ENCODE measurements around the gene ARHGEF12. TPM values are rescaled to one million over a fixed set of nuclear protein-coding genes. Genes with fewer than 3 reads are reported as not detected.

The ARHGEF12 gene
- total and polyA plus RNA-seq, 10 of the 15 experiments (the other 5 are each of a cell fraction or from before 2014, with no cell fraction given) = 2.7 to 40.8 (median 20.9) TPM

GRCh38 chr11:120523196-120523595 is 187.0 kb downstream of the ARHGEF12 start (continued):
- TF ChIP-seq E4F1 (IDR thresholded peaks at IDR 0.05; ENCODE audit: borderline replicate concordance, partially characterized antibody) = no peak
- no peak for TF ChIP-seq CEBPB (IDR thresholded peaks at IDR 0.05; ENCODE audit: borderline replicate concordance in 1 of 2, low read depth in 2 of 2, low read length in 2 of 2)
- no peak for TF ChIP-seq NBN (IDR thresholded peaks at IDR 0.05)

- H2AFZ ChIP-seq (ENCODE audit: control insufficient read depth, low read depth, low read length) = no peak overlapping the region
- no peak overlapping the region for H3K27ac ChIP-seq (ENCODE audit: control insufficient read depth, insufficient read depth)
- DNase-seq (ENCODE audit: low read depth, low spot score) (no peak), ATAC-seq (no peak), FAIRE-seq (no peak)
- peaks cover 0 to 1% of the 10 kb centered on the region in 2 experiments; a peak in 2 of 4 replicates for H3K27me3 ChIP-seq (replicated peaks in 1 of 2; ENCODE audit: control insufficient read depth in 2 of 2, insufficient read depth in 2 of 2, low read length in 1 of 2)
- SMC1A ChIA-PET (ENCODE audit: uncharacterized antibody, unreplicated experiment) = interaction anchor here (2.1 kb wide), 1 partner anchor 195 kb away, joined by 6 read pairs; no protein-coding TSS in a partner anchor
- TF ChIP-seq JUNB (IDR thresholded peaks at IDR 0.05) (no peak), SREBF1 (IDR thresholded peaks at IDR 0.05; ENCODE audit: low read length) (no peak), DPF2 (IDR thresholded peaks at IDR 0.05) (no peak), NFIC (IDR thresholded peaks at IDR 0.05; ENCODE audit: low read depth, low read length) (no peak)
- H4K20me1 ChIP-seq (ENCODE audit: control insufficient read depth, insufficient read depth) = no peaks in the 10 kb centered on the region
- in situ Hi-C loops (cut with MboI) = loop anchor here (5.0 kb wide), 2 partner anchors 428 to 673 kb away; no protein-coding TSS in a partner anchor
- intact Hi-C loops (cut with micrococcal nuclease; ENCODE audit: unreplicated experiment) = no loop called here
- RAD21 ChIA-PET (ENCODE audit: unreplicated experiment) = interaction anchor here (2.3 kb wide), 1 partner anchor 160 kb away, joined by 6 read pairs; no protein-coding TSS in a partner anchor
- H3K9me3 ChIP-seq (replicated peaks; ENCODE audit: control insufficient read depth, insufficient read depth, low read length) = no peaks in the 10 kb centered on the region
- H3K4me2 ChIP-seq (ENCODE audit: control insufficient read depth, insufficient read depth) = no peak overlapping the region
- H3K4me3 ChIP-seq = no peak overlapping the region
- H3K36me3 ChIP-seq (ENCODE audit: control insufficient read depth in 2 of 2, insufficient read depth in 2 of 2, low read length in 1 of 2) = no peaks in the 10 kb centered on the region
- no TSS peak for BruUV-seq (replicated peaks)
- H3K4me1 ChIP-seq (ENCODE audit: control insufficient read depth, insufficient read depth, low read length) = no peaks in the 10 kb centered on the region
- POLR2A ChIA-PET = interaction anchor here (0.6 kb wide), 1 partner anchor 116 kb away, joined by 3 read pairs; no protein-coding TSS in a partner anchor
- CTCF ChIA-PET = interaction anchor here (1.0 kb wide), 1 partner anchor 405 kb away, joined by 3 read pairs; no protein-coding TSS in a partner anchor
- no peak overlapping the region for H3K9ac ChIP-seq (ENCODE audit: control insufficient read depth, insufficient read depth, low read length)
- H3K79me2 ChIP-seq (ENCODE audit: control insufficient read depth, insufficient read depth, low read length) = no peaks in the 10 kb centered on the region
- WGBS (ENCODE audit: insufficient coverage, insufficient replicate concordance, low lambda C conversion rate, missing lambda C conversion rate) = 47% methylated on average over 9 of the region's 9 CpGs
These were observed 188.4 kb downstream of the ARHGEF12 start for GRCh38 chr11:120524536-120525085.
